Naive B cell (primary cell): ENCODE data around the gene SMYD3. TPM values are rescaled to one million over a fixed set of nuclear protein-coding genes. Genes with fewer than 3 reads are reported as not detected.

Experiments
- ATAC-seq, 2 donors: fragments of 150-1000 bp; cut with Tn5 transposase; 2 replicates each; pipeline ENCODE4 v1.10.0; 2021; ENCODE audit warnings: low read depth in 2 of 2, mild to moderate bottlenecking in 2 of 2, moderate library complexity in 2 of 2
- DNase-seq: peaks from one replicate; pipeline ENCODE4 v3.0.0; 2022
- H3K27ac Mint-ChIP-seq, 6 donors: one replicate each; pipeline ENCODE4 v1.8.0; 2020 to 2022; ENCODE audit warnings: mild to moderate bottlenecking in 6 of 6, mixed read lengths in 6 of 6, moderate library complexity in 5 of 6, inconsistent platforms in 2 of 6
- H3K27me3 Mint-ChIP-seq, 3 donors: one replicate each; pipeline ENCODE4 v1.8.0; 2021 to 2022; ENCODE audit warnings: mixed read lengths in 3 of 3, mild to moderate bottlenecking in 1 of 3
- H3K36me3 Mint-ChIP-seq, 2 donors: one replicate each; pipeline ENCODE4 v1.8.0; 2020 to 2022; ENCODE audit warnings: mixed read lengths in 2 of 2, inconsistent platforms in 1 of 2, mild to moderate bottlenecking in 1 of 2
- H3K4me1 Mint-ChIP-seq, 3 donors: one replicate each; pipeline ENCODE4 v1.8.0; 2020 to 2022; ENCODE audit warnings: mixed read lengths in 3 of 3, inconsistent platforms in 1 of 3, mild to moderate bottlenecking in 1 of 3, moderate library complexity in 1 of 3
- H3K4me3 Mint-ChIP-seq, 8 donors: one replicate each; pipeline ENCODE4 v1.8.0; 2020 to 2022; ENCODE audit warnings: mild to moderate bottlenecking in 8 of 8, mixed read lengths in 8 of 8, moderate library complexity in 8 of 8, inconsistent platforms in 2 of 8
- H3K9me3 Mint-ChIP-seq, 7 donors: one replicate each; pipeline ENCODE4 v1.8.0; 2020 to 2022; ENCODE audit warnings: mixed read lengths in 7 of 7, mild to moderate bottlenecking in 5 of 7, inconsistent platforms in 2 of 7, moderate library complexity in 1 of 7
- polyA plus RNA-seq, 6 donors: library from polyadenylated mRNA; unstranded; fragments of 300-500 nt; fragmentation: Illumina TruSeq; gene quantifications; one replicate each; pipeline ENCODE4 v1.2.3, GENCODE V29; 2021; ENCODE audit warnings: low read depth in 6 of 6

The SMYD3 gene
- polyA plus RNA-seq, 6 donors from 2014 or later = 15.8 to 27.3 (median 19.5) TPM

DNA sequence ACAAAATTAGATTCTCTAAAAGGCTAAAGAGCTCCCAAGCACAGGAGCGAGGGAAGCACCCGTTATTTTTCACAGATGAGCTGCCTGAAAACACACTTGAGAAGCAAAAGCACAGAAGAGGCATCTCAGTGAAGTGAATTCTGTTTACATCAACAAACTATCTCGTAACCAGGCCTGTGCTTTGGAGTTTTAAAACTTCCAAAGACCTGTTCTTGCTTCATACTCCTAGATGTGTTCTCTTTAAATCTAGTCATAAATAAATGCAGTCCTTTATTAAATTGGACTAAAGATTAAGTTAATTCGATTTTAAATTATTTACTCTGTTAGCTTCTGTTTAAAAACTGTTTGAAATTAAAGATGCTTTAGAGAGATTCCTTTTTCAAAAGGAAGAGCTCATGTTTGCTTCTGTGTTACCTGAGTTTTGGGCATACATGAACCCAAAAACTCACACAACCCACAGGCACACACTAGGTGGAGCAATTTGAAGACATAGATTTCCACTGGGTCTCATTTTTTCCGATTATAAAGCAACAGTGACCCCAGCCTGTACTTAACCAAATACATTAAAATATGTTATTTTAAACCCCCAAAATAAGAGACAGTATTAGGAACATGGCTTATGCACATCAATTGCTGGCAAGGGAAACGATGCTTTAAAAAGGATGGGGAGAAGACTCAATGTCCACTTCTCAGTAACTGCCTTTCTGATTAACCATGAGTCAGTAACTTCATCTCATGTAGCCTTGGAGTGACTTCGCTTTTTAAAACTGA, 648.2 kb downstream of the SMYD3 start:
- Mint-ChIP-seq H3K27me3 (no peaks in the 10 kb centered on the region), H3K9me3 (peaks cover 0 to 11% (median 3%) of the 10 kb centered on the region in 7 donors), H3K4me3 (no peak overlapping the region), H3K36me3 (peaks cover 30 to 40% of the 10 kb centered on the region in 2 donors), H3K4me1 (no peaks in the 10 kb centered on the region), H3K27ac (no peak overlapping the region)
- DNase-seq = no peak
- ATAC-seq = no peak

DNA sequence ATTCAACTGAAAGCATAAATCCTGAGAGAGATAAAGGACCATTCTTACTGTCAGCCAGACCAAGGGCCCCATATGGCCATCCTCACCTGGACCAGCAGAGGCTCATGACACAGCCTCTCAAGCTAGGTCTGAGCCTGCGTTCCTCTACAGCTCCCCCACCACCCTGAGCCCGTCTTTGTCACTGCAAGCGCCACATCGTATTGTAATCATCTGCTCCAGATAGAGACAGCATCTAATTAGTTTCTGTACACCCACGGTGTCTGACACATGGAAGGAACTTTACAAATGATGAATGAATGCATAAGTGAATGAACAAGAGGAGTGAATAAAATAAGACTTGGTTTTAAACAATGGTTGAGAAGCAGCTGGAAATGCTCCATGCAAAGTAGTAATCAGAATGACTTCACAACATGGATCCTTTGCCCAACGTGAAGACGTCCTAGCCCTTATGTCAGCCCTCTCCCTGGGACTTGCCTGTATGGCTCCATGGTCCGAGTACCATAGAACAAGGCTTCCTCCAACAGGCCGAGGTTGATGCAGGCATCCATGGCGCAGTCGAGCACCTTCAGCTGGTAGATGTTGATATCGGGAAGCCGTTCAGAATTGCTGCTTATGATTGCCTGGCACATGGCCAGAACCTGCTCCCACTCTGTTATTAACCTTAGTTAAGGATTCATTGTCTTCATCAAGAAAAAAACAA, 648.9 kb downstream of the SMYD3 start:
- Mint-ChIP-seq H3K4me3 (peak overlapping the region in 1 of 8 donors; percentile 38), H3K4me1 (no peaks in the 10 kb centered on the region), H3K36me3 (peaks cover 30 to 40% of the 10 kb centered on the region in 2 donors), H3K27me3 (no peaks in the 10 kb centered on the region), H3K9me3 (peaks cover 0 to 12% (median 3%) of the 10 kb centered on the region in 7 donors), H3K27ac (peak overlapping the region in 1 of 6 donors; percentile 38)
- ATAC-seq (no peak), DNase-seq (no peak)

DNA sequence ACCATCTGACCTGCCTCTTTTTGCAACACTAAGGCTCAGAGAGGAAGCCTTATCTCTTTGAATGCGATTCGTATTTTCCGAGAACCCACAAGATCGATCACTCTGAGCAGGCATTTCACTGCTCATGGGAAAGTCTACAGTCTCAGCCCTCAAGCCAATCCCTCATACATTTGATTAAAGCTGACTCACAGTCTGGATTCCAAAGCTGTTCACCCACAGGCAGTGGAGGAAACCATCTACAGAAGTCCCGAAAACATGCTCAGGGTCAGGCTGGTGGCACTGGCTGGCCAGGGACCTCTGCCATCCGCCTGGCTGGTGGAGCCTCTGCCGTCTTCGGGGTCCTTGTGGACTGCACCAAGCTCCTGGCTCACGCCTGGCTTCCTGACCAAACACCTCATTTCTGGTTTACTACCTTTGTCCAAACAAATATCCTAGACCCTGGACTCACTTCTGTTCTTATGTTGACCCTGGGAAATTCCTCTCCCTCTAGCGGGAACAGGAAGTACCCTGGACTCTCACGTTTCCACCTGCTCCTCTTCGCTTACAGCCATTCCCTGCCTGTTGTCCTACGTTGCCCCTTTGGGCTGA, 650.0 kb downstream of the SMYD3 start:
- H3K4me1 Mint-ChIP-seq = no peaks in the 10 kb centered on the region
- DNase-seq (no peak), ATAC-seq (no peak)
- peak overlapping the region in 1 of 8 donors; percentile 24 for H3K4me3 Mint-ChIP-seq
- peaks cover 0 to 12% (median 3%) of the 10 kb centered on the region in 7 donors for H3K9me3 Mint-ChIP-seq
- peaks cover 22 to 33% of the 10 kb centered on the region in 2 donors for H3K36me3 Mint-ChIP-seq
- H3K27ac Mint-ChIP-seq = peak overlapping the region in 1 of 6 donors; percentile 65
- H3K27me3 Mint-ChIP-seq = no peaks in the 10 kb centered on the region

DNA sequence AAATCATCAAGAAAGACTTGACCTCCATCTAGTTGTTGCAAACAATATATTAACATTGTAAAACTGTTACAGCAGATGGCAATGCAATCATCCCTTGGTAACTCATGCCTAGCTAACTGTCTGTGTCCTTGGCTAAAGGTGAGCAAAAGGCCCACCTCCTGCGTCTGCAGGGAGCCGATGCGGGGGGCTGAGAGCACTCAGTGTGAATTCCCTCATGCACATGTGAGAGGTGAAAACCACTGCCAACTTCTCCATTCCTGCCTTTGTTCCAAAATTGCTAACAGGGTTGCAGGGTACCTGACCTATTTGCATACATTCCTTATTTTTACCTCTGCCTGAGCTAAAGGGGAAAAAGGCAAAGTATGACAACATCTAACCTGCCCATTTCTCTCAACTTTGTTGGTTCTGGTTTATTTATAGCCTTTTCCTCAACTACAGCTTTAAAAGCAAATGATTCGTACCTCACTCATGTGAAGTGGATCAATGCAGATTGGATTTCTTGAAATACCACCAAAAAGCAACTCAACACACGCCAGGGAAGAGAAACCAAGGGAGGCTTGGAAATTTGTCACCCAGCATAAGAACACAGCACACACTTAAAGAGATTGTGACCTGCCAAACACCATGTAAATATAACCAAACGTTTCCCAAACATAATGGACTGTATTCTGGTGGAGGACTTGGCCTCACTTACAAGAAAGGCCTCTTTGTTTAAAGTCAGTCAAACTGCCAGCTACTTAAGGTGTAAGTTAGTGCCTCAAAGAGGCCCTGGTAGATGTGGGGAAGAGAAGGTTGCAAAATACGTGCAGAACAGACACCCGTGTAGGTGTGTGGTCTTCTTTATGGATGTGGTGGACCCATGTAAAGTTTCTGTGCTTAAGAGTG, 651.0 kb downstream of the SMYD3 start:
- Mint-ChIP-seq H3K4me3 (no peak overlapping the region), H3K9me3 (peaks cover 0 to 12% (median 3%) of the 10 kb centered on the region in 7 donors), H3K4me1 (no peaks in the 10 kb centered on the region), H3K36me3 (peaks cover 18 to 29% of the 10 kb centered on the region in 2 donors), H3K27me3 (no peaks in the 10 kb centered on the region), H3K27ac (peak overlapping the region in 2 of 6 donors; percentile 6 to 90)
- DNase-seq (no peak), ATAC-seq (no peak)

DNA sequence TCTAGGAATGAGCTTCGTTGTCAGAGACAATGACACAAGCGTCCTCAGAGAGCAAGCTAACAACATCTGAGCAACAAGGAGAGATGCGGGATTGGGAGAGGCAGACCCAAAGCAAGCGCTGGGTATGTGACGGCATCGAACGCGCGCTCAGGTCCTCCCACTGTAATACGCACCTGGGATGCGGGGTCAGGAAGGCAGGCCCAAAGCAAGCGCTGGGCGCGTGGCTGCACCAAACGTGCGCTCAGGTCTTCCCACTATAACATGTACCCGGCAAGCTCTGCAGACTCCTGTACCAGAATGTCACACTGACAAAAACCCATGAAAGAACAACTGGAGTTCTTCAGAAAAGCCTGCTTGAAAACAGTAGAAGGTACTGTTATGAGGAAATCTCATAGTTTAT, 653.8 kb downstream of the SMYD3 start:
- Mint-ChIP-seq H3K4me1 (no peaks in the 10 kb centered on the region), H3K27ac (no peak overlapping the region), H3K36me3 (peaks cover 18 to 29% of the 10 kb centered on the region in 2 donors), H3K27me3 (no peaks in the 10 kb centered on the region), H3K9me3 (peaks cover 0 to 12% (median 3%) of the 10 kb centered on the region in 7 donors), H3K4me3 (no peak overlapping the region)
- ATAC-seq (no peak), DNase-seq (no peak)

DNA sequence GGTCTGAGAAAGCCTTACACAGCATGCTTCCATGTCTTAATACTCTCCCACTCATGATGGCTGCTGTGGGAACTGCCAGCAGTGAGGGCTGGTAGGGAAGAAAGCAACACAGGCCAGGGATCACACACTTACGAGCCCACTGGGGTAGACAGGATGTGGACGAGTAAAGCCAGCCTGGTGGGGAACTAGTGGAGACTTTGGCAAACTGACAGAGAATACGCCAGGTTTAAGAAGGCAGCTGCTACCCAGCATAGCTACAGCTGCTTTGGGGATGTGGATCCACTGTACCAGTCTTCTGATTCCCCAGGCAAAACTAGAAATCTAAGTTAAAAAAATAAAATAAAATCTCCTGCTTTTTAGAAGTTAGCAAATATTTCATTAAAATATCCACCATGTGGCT, 664.0 kb downstream of the SMYD3 start:
- no peak for ATAC-seq
- no peaks in the 10 kb centered on the region for H3K4me1 Mint-ChIP-seq
- H3K9me3 Mint-ChIP-seq = no peaks in the 10 kb centered on the region
- no peak overlapping the region for H3K4me3 Mint-ChIP-seq
- no peaks in the 10 kb centered on the region for H3K36me3 Mint-ChIP-seq
- DNase-seq = no peak
- H3K27ac Mint-ChIP-seq = no peak overlapping the region
- no peaks in the 10 kb centered on the region for H3K27me3 Mint-ChIP-seq

DNA sequence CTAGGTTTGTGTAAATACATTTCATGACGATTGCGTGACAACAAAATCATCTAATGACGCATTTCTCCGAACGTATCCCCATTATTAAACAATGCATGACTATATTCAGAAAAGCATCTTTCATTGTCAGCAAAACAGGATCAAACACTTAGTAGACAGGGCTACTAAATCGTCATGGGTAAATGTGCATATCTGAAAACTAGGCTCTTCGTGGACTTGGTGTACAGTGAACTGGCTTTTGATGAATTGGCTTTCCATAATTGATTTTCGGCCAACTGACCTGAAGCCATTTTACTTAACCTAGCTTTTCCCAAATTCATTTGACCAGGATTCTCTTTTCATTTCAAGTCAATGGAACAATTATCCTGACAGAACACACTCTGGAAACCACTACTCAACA, 665.0 kb downstream of the SMYD3 start:
- no peak for ATAC-seq
- Mint-ChIP-seq H3K4me3 (no peak overlapping the region), H3K4me1 (no peaks in the 10 kb centered on the region), H3K27me3 (no peaks in the 10 kb centered on the region), H3K9me3 (no peaks in the 10 kb centered on the region), H3K36me3 (no peaks in the 10 kb centered on the region), H3K27ac (no peak overlapping the region)
- no peak for DNase-seq

DNA sequence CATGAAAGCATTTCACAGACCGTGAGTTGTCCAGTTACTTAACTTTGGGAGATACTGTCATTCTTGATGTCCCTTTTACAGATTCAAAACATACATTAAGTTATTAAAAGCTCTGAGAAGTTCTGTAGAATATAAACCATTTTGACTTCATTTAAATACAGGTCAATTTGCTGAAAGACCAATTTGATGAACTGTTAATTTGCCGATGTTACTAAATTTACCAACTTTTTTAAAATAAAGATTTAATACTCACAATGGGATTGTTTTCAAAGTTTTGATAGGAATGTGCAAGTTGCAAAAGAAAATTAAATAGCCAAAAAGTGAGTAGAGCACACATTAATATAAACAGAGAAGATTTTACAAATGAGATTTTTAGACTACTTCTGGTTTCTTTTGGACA, 666.1 kb downstream of the SMYD3 start:
- Mint-ChIP-seq H3K27me3 (no peaks in the 10 kb centered on the region), H3K36me3 (peaks cover 3 to 8% of the 10 kb centered on the region in 2 donors), H3K4me3 (no peak overlapping the region), H3K9me3 (no peaks in the 10 kb centered on the region), H3K27ac (no peak overlapping the region), H3K4me1 (no peaks in the 10 kb centered on the region)
- DNase-seq (no peak), ATAC-seq (no peak)

DNA sequence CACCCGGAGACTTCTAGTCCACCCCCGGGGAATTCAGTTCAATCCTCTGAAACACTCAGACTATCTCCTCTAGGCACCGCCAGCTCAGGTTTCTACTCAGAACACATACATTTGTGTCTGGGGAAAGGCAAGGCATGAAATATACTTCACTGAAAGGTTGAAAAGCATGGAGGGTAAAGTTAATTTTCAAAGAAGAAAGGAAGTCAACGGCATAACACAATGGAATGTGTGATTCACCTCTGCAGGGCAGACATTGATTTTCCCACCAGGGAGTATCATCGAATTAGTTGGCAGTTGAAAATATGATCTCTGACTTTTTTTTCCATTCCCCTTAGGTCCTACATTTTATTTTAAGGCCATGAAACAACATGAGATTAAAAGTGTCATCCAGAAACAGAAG, 669.4 kb downstream of the SMYD3 start:
- Mint-ChIP-seq H3K27ac (no peak overlapping the region), H3K9me3 (no peaks in the 10 kb centered on the region), H3K27me3 (no peaks in the 10 kb centered on the region), H3K4me1 (no peaks in the 10 kb centered on the region), H3K4me3 (no peak overlapping the region), H3K36me3 (peaks cover 7 to 11% of the 10 kb centered on the region in 2 donors)
- ATAC-seq = no peak
- no peak for DNase-seq

DNA sequence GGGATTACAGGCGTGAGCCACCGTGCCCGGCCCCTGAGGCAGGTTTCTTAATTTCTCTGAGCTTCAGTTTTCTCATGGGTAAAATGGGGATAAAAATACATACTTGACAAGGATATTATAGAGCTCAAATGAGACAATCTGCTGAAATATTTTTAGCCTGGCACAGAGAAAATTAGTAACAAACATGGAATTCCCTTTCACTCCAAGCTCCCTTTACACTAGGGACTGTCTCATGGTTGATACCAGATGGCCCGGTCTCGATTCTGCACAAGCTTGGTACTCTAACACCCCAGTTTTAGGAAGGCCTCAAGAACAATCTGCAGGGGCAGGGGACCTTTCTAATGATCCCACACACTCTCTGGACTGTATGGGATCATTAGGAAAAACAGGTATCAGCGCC, 671.7 kb downstream of the SMYD3 start:
- no peak for DNase-seq
- H3K9me3 Mint-ChIP-seq = peaks cover 0 to 2% (median 0%) of the 10 kb centered on the region in 7 donors
- peaks cover 7 to 16% of the 10 kb centered on the region in 2 donors for H3K36me3 Mint-ChIP-seq
- no peaks in the 10 kb centered on the region for H3K4me1 Mint-ChIP-seq
- H3K27me3 Mint-ChIP-seq = no peaks in the 10 kb centered on the region
- ATAC-seq = no peak
- H3K27ac Mint-ChIP-seq = no peak overlapping the region
- no peak overlapping the region for H3K4me3 Mint-ChIP-seq

DNA sequence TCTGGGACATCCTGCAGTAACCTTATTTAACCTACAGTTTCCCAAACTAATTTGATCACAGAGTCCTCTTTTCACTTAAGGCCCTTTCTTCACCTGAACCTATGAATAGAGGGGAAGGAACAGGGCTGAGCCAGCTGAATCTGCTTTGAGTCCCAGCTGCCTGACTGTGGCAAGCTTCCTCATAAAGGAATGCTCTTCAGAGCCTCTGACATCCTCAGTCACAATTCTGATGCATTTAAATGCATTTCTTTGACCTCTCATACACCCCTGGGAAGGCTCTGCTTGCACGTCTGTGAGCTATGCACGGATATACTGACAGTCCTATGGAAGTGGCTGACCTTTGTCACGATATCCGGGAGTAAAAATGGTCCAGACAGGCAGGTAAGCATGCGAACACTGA, 673.1 kb downstream of the SMYD3 start:
- peaks cover 7 to 16% of the 10 kb centered on the region in 2 donors for H3K36me3 Mint-ChIP-seq
- DNase-seq (no peak), ATAC-seq (no peak)
- peaks cover 0 to 2% (median 0%) of the 10 kb centered on the region in 7 donors for H3K9me3 Mint-ChIP-seq
- H3K27ac Mint-ChIP-seq = no peak overlapping the region
- no peaks in the 10 kb centered on the region for H3K4me1 Mint-ChIP-seq
- H3K27me3 Mint-ChIP-seq = no peaks in the 10 kb centered on the region
- H3K4me3 Mint-ChIP-seq = no peak overlapping the region

DNA sequence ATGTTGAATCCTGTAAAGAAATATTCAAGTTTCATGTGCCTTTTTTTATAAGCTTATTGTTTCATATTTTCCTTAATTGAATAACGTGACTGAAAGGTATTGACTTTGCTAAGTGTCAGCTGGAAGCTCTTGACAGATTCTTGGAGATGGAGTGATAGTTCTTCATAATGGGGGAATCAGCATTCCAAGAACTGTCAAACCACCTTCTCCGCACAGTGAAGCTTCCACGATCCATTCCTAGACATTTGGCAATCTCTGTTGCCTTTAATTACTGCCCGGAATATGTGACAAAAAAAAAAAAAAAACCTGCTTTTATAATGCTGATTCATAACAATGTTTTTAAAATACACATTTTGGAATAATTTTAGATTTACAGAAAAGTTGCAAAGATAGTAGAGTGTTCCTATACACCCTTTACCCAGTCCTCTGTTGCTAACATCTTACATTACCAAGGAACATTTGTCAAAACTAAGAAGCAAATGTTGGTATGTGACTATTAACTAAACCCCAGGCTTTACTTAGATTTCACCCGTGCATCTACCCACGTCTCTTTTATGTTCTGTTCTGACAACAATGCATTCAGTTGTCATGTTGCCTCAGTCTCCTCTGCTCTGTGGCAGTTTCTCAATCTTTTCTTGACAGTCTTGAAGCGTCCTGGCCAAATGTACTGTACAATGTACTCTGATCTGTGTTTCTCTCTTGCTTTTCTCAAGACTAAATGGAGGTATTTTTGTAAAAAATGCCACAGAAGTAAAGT, 674.1 kb downstream of the SMYD3 start:
- H3K27ac Mint-ChIP-seq = no peak overlapping the region
- H3K9me3 Mint-ChIP-seq = peaks cover 0 to 2% (median 0%) of the 10 kb centered on the region in 7 donors
- H3K27me3 Mint-ChIP-seq = no peaks in the 10 kb centered on the region
- H3K4me3 Mint-ChIP-seq = no peak overlapping the region
- ATAC-seq = no peak
- H3K4me1 Mint-ChIP-seq = no peaks in the 10 kb centered on the region
- DNase-seq = no peak
- peaks cover 7 to 16% of the 10 kb centered on the region in 2 donors for H3K36me3 Mint-ChIP-seq
